ENCODE data around the gene ISCU.
"Not testable (repeated sequence)": the region's sequence is repeated elsewhere in the genome, so short reads cannot be mapped to it uniquely, and the experiment has no call there.

The ISCU gene

DNA sequence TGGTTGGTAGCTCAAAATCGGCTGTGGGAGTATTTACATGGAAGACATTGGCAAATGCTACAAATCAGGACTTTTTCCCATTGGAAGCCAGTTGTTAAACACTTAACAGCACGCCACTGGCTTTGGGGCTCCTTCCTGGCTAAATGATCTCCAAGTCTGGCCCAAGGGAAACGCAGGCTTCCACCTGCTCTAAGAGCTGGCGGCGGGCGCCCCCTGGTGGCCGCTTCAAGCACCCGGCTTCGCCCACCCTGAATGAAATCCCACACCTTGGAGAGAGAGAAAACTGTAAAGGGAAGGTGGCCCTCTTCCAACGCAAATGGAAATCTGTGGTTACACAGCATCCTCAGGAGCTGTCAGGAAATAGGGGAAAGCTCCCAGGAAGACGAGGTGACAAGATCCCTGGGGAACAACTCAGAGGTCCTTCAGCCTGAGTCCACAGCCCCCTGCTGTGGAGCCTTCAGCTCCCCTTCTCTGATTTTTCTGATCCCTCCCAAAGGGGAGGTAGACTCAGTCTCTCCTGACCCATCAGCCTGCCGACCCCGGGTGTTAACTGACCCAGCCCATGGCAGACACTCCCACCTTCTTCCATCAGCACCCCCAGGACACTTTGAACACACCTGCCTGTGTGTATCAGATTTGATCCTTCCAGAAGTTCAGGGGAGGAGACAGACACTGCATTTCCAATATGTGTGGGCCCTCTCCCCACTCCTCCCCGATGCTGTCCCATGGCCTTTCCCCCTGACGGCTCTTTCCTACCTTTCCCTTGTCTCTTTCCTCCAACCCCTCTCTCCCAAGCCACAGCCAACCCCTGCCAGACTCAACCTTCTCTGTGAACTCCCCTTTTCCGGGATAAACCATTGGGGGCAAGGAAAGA is 55.9 kb downstream of the ISCU start:
- no peak for TF ChIP-seq FOXP2 (optimal IDR thresholded peaks at IDR 0.05; ENCODE audit: control extremely low read depth, extremely low read length, insufficient read depth)
- TF ChIP-seq POLR2AphosphoS5 (IDR thresholded peaks at IDR 0.05; ENCODE audit: borderline replicate concordance, low read depth, low read length) = no peak
- no peak for TF ChIP-seq EZH2 (IDR thresholded peaks at IDR 0.05)
- Histone ChIP-seq H3K27ac (no peak overlapping the region), H3K4me3 (no peak overlapping the region), H3K9ac (ENCODE audit: insufficient read length) (no peak overlapping the region), H3K36me3 (ENCODE audit: insufficient read depth, low read length) (no peaks in the 10 kb centered on the region), H3K9me3 (ENCODE audit: low read depth, low read length) (no peaks in the 10 kb centered on the region)
- DNase-seq (ENCODE audit: low read depth, low spot score) = peak; percentile 68

DNA sequence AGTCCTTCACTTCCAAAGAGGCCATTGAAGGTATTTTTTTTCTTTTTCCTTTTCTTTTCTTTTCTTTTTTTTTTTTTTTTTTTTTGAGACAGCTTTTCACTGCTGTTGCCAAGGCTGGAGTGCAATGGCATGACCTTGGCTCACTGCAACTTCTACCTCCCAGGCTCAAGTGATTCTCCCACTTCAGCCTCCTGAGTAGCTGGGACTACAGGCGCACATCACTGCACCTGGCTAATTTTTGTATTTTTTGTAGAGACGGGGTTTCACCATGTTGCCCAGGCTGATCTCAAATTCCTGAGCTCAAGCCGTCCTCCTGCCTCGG is 56.5 kb downstream of the ISCU start:
- not testable (repeated sequence) for DNase-seq (ENCODE audit: low read depth, low spot score); H3K36me3 ChIP-seq (ENCODE audit: insufficient read depth, low read length); H3K9me3 ChIP-seq (ENCODE audit: low read depth, low read length); H3K4me3 ChIP-seq; H3K27ac ChIP-seq; H3K9ac ChIP-seq (ENCODE audit: insufficient read length)

Measured in SK-N-MC (cell line).